Activated CD8-positive, alpha-beta memory T cell treated with anti-CD3 and anti-CD28 coated beads, Interleukin-2, amount 50 U/mL, for 24 hours (primary cell): ENCODE results near the gene CACNA2D2.

Experiments
- DNase-seq: peaks from one replicate; pipeline ENCODE4 v3.0.0-alpha.2; 2020; ENCODE audit errors: extremely low read depth

Gene CACNA2D2

GRCh38 chr3:50347187-50347813 lies 156.1 kb downstream of the CACNA2D2 start:
- DNase-seq = peak; percentile 37

GRCh38 chr3:50345586-50346234 lies 157.7 kb downstream of the CACNA2D2 start, which contains the start of gene ZMYND10:
TSS of gene ZMYND10 (minus strand) at chr3:50345732. CDS start at chr3:50345579, 153 bp downstream.
- DNase-seq = no peak

DNA sequence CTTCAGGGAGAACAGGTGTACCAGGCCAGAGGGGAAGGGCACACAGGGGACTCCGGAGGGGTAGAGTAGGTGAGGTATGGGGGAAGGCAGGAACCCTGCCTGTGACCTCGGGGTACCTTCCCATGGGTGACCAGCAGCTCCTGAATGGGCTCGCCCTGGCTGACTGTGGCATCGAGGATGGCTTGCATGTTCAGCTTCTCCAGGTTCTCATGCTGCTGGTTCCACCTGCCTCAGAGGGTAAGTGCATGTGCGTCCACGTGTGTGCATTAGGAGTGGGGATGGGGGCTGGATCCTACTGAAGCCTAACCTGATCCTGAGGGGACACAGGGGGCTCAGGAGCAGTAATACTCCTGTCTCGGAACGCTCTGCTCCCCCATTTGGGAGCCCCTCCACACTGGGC lies 158.4 kb downstream of the CACNA2D2 start:
- no peak for DNase-seq

GRCh38 chr3:50342813-50343633 lies 160.4 kb downstream of the CACNA2D2 start:
- no peak for DNase-seq

DNA sequence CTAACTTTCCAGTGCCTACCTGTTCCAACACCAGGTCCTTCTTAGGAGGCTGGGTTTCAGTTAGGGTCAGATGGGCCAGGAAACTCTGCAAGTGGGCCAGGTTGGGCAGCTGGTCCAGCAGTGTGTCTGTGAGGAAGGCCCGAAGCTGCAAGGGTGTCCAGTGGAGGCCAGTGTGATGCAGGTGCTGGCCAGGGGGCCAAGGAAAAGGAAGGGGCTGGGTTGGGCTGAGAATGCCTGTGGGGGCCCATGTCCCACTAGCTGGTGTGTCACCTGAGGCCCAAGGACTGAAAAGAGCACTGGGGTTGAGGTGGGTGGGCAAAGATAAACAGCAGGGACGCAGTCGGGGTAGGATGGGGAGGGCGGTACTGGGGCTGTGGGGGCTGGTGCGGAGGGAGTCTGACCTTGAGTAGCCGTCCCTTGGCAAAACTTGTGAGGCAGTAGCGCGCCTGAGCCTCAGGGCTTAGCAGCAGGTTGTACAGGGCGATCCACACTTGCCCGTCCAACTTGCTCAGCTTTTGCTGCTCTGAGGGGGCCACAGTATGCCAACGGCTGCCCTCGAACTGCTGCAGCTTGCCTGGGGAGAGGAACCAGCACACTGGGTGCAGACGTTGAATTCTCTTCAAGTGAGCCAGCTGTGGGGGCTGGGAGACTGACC lies 161.3 kb downstream of the CACNA2D2 start:
- no peak for DNase-seq

- DNase-seq = no peak
Observed at GRCh38 chr3:50341537-50341936, 161.9 kb downstream of the CACNA2D2 start.

DNA sequence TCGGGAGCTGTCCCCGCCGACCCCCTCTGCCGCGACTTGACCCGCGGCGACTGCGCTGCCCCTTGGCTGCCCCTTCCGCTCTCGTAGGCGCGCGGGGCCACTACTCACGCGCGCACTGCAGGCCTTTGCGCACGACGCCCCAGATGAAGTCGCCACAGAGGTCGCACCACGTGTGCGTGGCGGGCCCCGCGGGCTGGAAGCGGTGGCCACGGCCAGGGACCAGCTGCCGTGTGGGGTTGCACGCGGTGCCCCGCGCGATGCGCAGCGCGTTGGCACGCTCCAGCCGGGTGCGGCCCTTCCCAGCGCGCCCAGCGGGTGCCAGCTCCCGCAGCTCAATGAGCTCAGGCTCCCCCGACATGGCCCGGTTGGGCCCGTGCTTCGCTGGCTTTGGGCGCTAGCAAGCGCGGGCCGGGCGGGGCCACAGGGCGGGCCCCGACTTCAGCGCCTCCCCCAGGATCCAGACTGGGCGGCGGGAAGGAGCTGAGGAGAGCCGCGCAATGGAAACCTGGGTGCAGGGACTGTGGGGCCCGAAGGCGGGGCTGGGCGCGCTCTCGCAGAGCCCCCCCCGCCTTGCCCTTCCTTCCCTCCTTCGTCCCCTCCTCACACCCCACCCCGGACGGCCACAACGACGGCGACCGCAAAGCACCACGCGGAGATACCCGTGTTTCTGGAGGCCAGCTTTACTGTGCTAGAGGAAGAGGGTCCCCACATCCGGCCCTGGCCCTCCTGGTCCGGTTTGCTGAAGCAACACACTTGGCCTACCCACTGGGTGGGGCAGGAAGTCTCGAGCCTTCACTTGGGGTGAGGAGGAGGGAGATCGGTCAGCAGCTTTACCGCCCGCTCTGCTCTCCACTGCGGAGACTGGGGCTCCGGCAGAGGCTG lies 162.7 kb downstream of the CACNA2D2 start, which contains the start of gene RASSF1:
TSS of gene RASSF1 (minus strand) at position 389 of the 882 bp plus-strand sequence. CDS start at position 358, 31 bp downstream.
- DNase-seq = no peak

GRCh38 chr3:50340147-50340447 lies 163.3 kb downstream of the CACNA2D2 start:
- no peak for DNase-seq

- DNase-seq = no peak
Observed at GRCh38 chr3:50339485-50340146, 163.8 kb downstream of the CACNA2D2 start.

DNA sequence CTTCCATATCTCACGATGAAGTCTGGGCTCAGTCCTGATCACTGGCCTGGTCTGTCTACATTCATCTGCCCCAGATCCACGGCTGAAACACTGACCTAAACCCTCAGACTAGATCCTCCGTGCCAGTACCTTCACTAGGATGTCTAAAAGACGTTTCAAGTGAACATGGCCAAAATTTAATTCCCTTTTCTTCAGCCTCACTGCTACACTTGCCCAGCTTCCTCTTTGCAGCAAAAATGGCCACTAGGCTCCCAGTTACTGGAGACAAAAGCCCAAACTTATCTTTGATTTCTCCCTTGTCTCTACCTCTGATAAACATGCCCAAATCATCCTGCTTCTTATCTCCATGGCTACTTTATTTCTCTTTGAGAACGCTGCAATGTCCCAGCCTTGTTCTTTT lies 164.5 kb downstream of the CACNA2D2 start:
- DNase-seq = no peak

DNA sequence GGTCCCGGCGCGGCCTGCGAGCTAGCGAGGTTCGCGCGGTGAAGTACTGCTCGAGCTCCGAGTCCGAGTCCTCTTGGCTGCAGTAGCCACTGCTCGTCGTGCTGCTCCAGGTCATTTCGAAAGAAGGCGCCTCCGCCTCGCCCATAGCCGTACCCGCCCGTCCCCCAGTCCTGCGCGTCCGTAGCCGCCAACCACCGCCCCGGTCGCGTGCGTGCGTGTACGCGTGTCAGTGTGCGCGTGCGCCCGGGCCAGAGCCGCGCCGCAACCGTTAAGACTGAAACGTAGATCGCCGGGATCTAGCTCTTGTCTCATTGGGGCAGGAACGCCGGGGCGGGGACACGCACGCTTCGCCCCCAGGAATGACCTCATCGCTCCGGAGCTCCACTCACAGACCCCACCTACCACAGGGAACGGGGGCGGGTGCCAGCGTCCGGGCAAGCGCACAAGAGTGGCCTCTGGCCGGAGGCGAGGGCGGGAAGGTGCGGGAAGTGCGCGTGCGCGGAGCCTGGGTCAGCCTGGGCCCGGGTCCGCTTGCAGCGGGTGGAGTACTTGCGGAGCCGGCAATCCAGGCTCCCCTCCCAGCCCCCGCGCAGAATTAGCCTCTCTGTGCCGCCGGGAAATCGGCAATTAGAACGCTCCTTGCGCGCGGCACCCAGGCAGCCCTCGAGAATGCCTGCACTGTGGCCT lies 166.1 kb downstream of the CACNA2D2 start:
- DNase-seq = peak; percentile 94

DNA sequence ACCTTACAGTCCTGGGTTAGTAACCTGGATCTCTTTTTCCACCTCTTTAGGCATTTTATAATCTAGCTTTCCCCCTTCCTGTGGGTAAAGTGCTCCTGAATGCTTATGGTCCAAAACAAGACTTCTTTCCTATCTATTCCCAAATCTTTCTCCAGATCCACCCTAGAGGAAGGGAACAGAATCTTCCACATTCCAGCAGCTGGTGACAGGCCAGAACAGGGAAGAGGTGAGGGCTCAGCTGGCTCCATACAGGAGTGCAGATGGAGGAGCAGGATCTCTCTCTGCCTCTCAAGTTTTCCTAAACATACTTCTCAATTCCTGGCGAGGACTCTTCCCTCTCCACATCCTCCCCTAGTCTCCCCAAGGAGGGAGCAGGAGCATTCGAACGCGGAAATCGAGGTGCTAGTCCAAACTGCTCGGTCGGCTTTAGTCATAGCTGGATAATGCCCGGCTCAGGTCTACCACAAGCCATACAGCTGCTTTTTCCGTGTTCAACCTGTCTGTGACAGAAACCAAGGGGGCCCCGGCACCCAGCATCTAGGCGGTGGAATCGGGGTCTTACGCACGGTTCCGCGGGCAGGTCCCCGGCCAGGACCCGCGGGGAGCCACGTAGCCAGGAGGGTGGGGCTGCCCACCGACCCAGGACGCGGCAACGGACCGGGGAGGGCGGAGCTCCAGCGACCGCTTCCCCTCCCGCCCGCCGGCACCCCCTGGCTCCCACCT lies 166.8 kb downstream of the CACNA2D2 start:
- no peak for DNase-seq

DNA sequence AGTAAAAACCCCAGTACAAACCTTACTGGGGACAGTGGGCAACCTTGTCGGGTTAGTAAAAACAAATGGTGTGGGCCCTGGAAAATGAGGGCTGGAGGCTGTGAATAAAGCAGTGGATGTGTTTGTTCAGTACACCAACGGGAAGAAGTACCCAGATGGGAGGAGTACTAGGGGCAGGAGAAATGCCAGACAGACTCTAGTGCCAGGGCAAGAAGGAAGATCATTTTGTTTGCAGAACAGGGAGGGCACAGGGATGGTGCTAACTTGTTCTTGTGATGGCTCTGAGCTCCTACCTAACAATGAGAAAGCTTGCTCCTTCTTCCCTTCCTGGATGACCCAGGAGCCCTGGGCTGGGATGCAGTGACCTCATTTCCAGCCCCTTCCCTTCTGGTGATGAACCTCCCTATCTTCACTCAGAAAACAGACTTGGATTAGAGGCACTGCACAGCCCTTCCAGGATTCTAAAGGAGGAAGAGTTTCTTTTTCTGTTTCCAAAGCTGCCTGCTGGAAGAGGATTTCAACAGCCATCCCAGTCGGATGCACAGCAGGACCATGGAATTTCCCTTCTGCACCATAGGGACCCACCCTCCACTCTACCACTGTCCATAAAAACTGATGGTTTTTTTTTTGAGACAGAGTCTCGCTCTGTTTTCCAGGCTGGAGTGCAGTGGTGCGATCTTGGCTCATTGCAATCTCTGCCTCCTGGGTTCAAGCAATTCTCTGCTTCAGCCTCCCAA lies 168.9 kb downstream of the CACNA2D2 start:
- DNase-seq = no peak

DNA sequence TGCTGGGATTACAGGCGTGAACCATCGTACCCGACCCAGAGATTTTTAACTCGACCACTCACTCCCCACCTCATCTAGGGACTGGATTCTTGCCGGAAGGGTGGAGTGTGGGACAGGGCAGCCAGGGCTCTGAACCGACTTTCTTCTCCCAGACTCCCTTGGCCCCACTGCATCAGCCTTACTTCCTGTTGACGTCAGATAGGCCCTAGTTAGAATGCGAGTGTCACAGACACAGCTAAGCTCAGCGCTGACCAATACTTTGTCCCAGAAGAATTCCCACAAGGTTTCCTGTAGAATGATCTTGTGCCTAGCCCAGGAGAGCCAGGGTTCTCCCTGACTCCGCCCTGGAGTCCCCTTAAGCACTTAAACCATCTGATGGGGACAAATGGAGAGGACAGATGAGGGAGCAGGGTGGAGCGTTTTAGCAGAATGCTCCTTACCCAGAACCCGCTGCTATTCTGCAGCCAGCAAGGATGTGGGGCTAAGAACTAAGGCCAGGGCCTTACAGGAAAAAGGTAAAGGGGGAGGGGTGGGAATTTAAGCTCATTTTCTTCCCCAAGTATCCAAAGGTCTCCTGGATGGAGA lies 169.6 kb downstream of the CACNA2D2 start:
- no peak for DNase-seq

DNA sequence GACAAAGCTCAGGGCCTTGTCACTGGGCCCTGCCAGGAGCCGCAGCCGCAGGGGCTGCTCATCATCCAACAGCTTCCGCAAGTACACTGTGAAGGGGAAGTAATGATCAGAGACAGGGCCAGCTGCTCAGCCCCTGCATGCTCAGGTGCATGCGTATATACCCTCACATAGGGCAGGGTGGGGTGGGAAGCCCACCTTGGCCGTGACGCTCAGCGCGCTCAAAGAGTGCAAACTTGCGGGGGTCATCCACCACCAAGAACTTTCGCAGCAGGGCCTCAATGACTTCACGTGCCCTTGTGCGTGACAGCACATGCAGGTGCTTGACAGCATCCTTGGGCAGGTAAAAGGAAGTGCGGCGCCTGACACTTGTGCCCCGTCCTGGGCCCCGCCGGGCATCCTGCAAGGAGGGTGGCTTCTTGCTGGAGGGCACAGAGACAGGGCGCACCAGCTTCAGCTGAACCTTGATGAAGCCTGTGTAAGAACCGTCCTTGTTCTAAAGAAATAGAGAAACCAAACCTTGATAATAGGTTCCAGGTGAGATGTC lies 172.0 kb downstream of the CACNA2D2 start:
- no peak for DNase-seq

DNA sequence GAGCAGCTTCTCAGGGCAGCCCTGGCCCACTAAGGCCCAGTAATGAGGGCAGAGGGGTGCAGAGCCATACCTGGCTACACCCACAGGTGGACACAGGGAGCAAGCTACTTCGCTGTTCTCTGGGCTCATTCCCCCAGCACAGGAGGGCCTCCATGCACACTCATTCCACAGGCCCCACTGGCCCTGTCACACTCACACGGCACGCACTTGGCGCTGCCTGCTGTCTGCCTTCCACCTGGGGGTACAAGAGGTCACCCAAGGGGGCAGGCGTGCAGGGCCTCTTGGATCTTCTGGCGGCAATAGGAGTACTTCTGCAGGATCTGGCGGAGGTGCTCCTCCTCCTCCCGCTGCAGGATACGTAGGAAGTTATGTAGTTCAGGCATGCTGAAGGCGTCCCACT lies 173.1 kb downstream of the CACNA2D2 start:
- no peak for DNase-seq

DNA sequence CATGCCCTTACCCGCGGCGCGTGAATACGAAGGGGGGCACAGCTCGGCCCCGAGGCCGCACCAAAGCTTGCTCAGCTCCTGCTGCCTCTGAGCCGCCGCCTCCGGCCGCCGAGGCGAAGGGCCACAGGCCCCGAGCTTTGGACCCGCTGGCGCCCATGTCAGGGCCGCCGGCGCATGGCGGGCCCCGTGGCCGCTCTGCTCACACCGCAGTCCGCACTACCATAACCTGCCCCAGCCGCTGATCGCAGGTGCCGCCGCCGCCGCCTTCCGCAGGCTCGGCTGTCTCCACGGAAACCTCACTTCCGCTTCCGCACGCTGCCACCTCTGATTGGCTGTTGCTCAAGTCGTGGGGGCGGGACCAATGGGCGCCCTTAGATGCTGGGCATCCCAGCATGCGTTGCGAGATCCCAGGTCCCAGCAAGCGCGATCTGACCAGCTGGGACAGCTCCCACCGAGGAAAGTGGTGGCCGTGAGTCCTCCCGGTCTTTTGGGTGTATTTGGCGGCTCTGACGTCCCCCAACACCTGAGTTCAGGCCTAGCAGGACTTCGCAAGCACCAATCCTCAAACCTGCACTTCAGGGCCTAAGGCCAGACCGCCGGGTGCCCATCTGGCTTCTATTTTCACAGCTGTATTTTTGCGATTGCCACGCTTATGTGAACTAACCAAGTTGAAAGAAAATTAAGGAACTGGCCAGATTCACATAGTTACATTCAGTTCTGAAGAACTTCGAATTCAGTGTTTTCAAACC lies 175.3 kb downstream of the CACNA2D2 start, which contains the start of gene TUSC2:
TSS of gene TUSC2 (minus strand) at position 281 of the 749 bp plus-strand sequence. CDS start at position 157, 124 bp downstream.
- DNase-seq = peak; percentile 91
